Mucosa of stomach (tissue), 1 donor: ENCODE results near the gene XPO1.
"Not testable (repeated sequence)": the region's sequence is repeated elsewhere in the genome, so short reads cannot be mapped to it uniquely, and the experiment has no call there.

ENCODE experiments used
- H3K27me3 ChIP-seq: one replicate; pipeline ENCODE4 v1.7.0; 2013; ENCODE audit warnings: mild to moderate bottlenecking, low read length; ENCODE audit not compliant: control insufficient read depth, insufficient read depth
- H3K36me3 ChIP-seq: one replicate; pipeline ENCODE4 v1.7.0; 2013; ENCODE audit warnings: low read length; ENCODE audit not compliant: control insufficient read depth, insufficient read depth
- H3K4me1 ChIP-seq: one replicate; pipeline ENCODE4 v1.7.0; 2013; ENCODE audit warnings: mild to moderate bottlenecking, low read length; ENCODE audit not compliant: control insufficient read depth, insufficient read depth
- H3K4me3 ChIP-seq: one replicate; pipeline ENCODE4 v1.7.0; 2013; ENCODE audit warnings: low read length
- H3K9ac ChIP-seq: one replicate; pipeline ENCODE4 v1.7.0; 2013; ENCODE audit warnings: mild to moderate bottlenecking, low read length, moderate library complexity
- H3K9me3 ChIP-seq: one replicate; pipeline ENCODE4 v1.7.0; 2013; ENCODE audit warnings: mild to moderate bottlenecking, low read length, moderate library complexity; ENCODE audit not compliant: control insufficient read depth
- donor health status: Pancreatic carcinoma.

XPO1 gene

DNA sequence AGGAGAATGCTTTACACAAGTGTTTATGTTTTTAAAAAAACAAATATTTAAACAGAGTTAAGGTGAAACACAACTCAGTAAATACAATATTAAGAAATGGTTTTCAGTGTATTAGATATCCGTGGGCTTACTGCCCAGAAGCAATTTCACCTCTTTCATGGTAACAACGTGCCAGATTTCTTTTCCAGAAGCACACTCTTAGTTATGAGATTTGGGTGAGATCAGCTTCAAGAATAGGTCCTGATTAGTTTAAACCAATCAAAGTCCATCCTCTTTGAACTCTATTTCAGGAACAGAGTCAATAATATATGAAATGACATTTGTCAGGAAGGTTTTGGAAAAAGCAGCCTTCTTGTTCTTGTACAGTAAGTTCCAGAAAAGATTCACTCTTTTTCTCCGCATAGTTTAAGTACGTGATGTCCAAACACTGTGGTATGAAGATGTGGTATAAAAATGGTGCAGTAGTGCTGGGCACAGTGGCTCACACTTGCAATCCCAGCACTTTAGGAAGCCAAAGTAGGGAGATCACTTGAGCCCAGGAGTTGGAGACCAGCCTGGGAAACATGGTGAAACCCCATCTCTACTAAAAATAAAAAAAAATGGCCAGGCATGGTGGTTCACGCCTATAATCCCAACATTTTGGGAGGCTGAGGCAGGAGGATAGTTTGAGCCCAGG lies 81.9 kb downstream of the XPO1 start:
- Histone ChIP-seq H3K9me3 (no peaks in the 10 kb centered on the region), H3K36me3 (no peaks in the 10 kb centered on the region), H3K27me3 (no peaks in the 10 kb centered on the region), H3K4me1 (peaks cover 11% of the 10 kb centered on the region), H3K4me3 (no peak overlapping the region), H3K9ac (no peak overlapping the region)

DNA sequence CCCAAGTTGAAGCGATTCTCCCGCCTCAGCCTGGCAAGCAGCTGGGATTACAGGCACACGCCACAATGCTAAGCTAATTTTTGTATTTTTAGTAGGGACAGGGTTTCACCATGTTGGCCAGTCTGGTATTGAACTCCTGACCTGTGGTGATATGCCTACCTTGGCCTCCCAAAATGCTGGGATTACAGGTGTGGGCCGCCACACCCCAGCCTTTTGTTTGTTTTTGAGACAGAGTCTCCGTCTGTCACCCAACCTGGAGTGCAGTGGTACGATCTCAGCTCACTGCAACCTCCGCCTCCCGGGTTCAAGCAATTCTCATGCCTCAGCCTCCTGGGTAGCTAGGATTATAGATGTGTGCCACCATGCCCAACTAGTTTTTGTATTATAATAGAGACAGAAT lies 83.2 kb downstream of the XPO1 start:
- H3K36me3 ChIP-seq, H3K4me3 ChIP-seq, H3K9me3 ChIP-seq, H3K27me3 ChIP-seq, H3K9ac ChIP-seq: not testable (repeated sequence)
- peaks cover 11% of the 10 kb centered on the region for H3K4me1 ChIP-seq

DNA sequence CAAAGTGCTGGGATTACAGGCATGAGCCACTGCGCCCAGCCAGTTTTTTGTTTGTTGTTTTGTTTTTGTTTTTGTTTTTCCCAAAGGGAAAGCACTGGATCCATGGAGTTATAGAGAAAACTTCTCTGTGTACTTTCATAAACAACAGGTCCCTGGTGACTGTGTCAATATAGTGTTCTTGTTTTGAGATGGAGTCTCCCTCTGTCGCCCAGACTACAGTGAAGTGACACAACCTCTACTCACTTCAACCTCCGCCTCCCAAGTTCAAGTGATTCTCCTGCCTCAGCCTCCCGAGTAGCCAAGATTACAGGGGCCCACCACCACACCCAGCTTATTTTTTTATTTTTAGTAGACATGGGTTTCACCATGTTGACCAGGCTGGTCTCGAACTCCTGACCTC lies 83.8 kb downstream of the XPO1 start:
- H3K36me3 ChIP-seq: no peaks in the 10 kb centered on the region
- no peaks in the 10 kb centered on the region for H3K9me3 ChIP-seq
- no peak overlapping the region for H3K4me3 ChIP-seq
- peaks cover 11% of the 10 kb centered on the region for H3K4me1 ChIP-seq
- H3K9ac ChIP-seq: no peak overlapping the region
- H3K27me3 ChIP-seq: no peaks in the 10 kb centered on the region

DNA sequence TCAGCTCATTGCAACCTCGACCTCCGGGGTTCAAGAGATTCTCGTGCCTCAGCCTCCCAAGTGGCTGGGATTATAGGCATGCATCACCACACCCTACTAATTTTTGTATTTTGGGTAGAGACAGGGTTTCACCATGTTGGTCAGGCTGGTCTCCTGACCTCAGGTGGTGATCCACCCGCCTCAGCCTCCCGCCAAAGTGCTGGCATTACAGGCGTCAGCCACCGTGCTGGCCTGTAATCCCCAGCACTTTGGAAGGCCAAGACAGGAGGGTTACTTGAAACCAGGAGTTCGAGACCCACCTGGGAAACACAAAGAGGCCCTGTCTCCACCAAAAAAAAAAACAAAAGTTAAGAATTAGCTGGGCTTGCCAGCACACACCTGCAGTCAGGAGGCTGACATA lies 85.8 kb downstream of the XPO1 start:
- Histone ChIP-seq H3K36me3 (no peaks in the 10 kb centered on the region), H3K4me3 (no peak overlapping the region), H3K4me1 (peaks cover 11% of the 10 kb centered on the region), H3K9ac (no peak overlapping the region), H3K27me3 (no peaks in the 10 kb centered on the region), H3K9me3 (no peaks in the 10 kb centered on the region)

DNA sequence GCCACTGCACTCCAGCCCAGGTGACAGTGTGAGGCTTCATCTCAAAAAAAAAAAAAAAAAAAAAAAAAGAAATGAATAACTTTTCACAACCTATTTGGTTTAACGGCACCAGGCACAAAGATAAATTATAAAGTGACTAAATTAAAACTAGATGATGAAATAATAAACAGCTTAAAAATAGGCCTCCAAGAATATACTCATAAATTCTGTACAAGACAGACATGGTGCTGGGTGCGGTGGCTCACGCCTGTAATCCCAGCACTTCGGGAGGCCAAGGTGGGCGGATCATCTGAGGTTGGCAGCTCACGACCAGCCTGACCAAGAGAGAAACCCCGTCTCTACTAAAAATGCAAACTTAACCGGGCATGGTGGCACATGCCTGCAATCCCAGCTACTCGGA lies 87.0 kb downstream of the XPO1 start:
- peaks cover 7% of the 10 kb centered on the region for H3K4me1 ChIP-seq

DNA sequence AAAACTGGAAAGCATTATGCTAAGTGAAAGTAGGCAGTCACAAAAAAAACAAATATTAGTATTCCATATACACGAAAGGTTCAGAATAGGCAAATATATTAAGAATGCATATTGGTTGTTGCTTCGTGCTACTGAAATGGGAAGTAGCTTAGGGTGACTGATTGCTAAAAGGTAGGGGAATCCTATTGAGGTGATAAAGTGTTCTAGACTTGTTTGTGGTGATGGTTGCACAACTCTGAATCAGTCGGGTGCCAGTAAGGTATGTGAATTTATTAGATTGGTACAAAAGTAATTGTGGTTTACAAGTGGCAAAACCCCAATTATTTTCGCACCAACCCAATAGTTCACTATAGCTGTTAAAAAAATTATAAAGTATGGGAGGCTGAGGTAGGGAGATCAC lies 88.0 kb downstream of the XPO1 start:
- no peak overlapping the region for H3K9ac ChIP-seq
- no peaks in the 10 kb centered on the region for H3K27me3 ChIP-seq

More for the DNA sequence above, 87.0 kb downstream of the XPO1 start:
- no peaks in the 10 kb centered on the region for H3K27me3 ChIP-seq
- H3K4me3 ChIP-seq: no peak overlapping the region
- no peaks in the 10 kb centered on the region for H3K9me3 ChIP-seq
- no peak overlapping the region for H3K9ac ChIP-seq
- H3K36me3 ChIP-seq: no peaks in the 10 kb centered on the region

DNA sequence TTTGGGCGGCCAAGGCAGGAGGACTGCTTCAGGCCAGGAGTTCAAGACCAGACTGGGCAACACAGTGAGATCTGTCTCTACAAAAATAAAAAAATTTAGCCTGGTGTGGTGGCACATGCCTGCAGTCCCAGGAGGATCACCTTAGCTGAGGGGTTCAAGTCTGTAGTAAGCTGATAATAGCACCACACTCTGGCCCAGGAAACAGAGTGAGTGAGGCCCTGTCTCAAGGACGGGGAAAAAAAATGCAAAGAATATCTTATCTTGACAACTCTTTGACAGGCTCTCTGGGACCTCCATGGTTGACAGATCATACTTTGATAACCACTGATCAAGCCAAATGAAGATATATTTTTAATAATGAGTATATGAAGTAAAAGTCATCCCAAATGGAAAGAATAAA lies 89.9 kb downstream of the XPO1 start:
- Histone ChIP-seq H3K27me3 (no peaks in the 10 kb centered on the region), H3K9ac (no peak overlapping the region), H3K36me3 (no peaks in the 10 kb centered on the region), H3K9me3 (no peaks in the 10 kb centered on the region), H3K4me3 (no peak overlapping the region), H3K4me1 (no peaks in the 10 kb centered on the region)

More for the DNA sequence above, 88.0 kb downstream of the XPO1 start:
- Histone ChIP-seq H3K4me3 (no peak overlapping the region), H3K4me1 (no peaks in the 10 kb centered on the region), H3K9me3 (no peaks in the 10 kb centered on the region), H3K36me3 (no peaks in the 10 kb centered on the region)

DNA sequence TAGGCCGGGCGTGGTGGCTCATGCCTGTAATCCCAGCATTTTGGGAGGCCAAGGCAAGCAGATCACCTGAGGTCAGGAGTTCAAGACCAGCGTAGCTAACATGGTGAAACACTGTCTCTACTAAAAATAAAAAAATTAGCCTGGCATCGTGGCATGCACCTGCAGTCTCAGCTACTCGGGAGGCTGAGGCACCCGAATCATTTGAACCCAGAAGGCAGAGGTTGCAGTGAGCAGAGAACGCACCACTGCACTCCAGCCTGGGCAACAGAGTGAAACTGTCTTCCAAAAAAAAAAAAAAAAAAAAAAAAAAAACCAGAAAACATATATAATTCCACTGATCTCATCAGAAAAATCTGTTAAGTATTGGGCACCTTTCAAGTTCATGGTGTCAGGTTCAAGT lies 91.2 kb downstream of the XPO1 start:
- not testable (repeated sequence) for H3K4me1 ChIP-seq, H3K9me3 ChIP-seq, H3K9ac ChIP-seq, H3K36me3 ChIP-seq, H3K27me3 ChIP-seq, H3K4me3 ChIP-seq

DNA sequence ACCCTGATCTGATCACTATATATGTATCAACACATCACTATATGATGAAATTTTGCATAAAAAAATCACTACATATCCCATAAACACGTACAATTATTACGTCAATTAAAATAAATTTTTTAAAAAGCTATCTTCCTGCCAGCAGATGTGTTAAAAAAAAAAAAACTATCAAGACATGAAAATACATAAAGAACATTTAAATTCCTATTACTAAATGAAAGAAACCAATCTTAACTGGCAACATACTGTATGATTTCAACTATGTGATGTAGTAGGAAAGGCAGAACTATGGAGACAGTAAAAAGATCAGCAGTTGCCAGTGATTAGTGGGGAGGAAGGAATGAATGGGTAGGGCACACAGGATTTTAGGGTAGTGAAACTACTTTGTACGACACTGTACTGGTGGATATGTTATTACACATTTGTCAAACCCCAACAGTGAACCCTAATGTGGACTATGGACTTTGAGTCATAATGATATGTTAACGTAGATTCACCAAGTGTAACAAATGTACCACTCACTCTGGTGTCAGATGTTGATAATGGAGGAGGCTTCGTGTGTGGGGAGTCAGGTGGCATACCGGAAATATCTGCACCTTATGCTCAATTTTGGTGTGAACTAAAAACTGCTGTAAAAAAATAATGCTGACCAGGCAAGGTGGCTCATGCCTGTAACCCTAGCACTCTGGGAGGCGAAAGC lies 94.7 kb downstream of the XPO1 start:
- H3K4me3 ChIP-seq: no peak overlapping the region
- no peaks in the 10 kb centered on the region for H3K27me3 ChIP-seq
- H3K36me3 ChIP-seq: no peaks in the 10 kb centered on the region
- no peaks in the 10 kb centered on the region for H3K9me3 ChIP-seq
- no peak overlapping the region for H3K9ac ChIP-seq
- H3K4me1 ChIP-seq: peaks cover 6% of the 10 kb centered on the region

DNA sequence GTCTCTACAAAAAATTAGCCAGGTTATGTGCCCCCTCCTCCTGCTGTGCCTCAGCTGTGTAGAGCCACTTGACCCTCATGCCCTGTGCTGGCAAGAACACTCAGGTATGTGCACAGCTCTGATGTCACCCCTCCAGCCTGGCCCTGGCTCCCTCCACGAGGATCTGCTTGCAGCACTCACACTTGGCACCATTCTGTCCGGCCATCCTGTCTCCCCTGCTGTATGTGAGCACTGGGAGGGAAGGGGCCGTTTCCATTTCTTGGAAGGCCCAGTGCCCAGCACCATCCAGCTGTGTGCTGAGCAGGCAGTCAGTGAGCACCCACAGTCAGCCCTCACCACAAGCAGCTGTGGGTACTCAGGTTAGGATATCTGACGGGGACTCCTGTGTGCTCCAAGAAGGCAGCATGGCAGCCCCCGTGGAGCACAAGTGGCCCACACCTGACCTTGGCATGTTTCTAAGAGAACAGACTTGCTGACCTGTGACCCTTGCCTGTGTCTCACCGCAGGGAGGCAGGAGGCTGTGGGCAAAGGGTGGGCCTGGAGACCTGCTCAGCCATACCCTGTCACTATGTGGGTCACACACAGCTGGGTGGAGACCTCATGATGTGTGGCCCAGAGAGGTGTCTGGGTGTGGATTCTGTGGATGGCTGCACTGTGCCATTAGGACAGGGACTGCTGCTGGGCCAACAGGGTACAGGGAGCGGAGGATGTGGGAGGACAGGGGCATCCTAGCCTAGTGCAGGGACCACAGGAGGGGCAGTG lies 98.7 kb downstream of the XPO1 start:
- H3K9ac ChIP-seq: no peak overlapping the region
- H3K4me3 ChIP-seq: no peak overlapping the region
- no peaks in the 10 kb centered on the region for H3K36me3 ChIP-seq
- H3K9me3 ChIP-seq: no peaks in the 10 kb centered on the region
- no peaks in the 10 kb centered on the region for H3K27me3 ChIP-seq
- peaks cover 10% of the 10 kb centered on the region for H3K4me1 ChIP-seq

DNA sequence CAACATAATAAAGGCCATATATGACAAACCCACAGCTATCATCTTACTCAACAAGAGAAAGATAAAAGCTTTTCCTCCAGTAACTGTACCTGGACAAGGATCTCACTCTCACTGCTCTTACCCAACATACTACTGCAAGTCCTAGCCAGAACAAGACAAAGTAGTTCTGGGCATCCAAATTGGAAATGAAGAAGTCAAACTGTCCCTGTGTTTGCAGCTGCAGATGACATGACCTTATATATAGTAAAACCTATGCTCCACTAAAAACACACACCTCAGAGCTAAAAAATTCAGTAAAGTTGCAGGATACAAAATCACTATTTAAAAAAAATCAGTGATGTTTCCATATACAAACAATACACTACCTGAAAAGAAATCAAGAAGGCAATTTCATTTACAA lies 99.5 kb downstream of the XPO1 start:
- H3K4me1 ChIP-seq: peaks cover 18% of the 10 kb centered on the region
- H3K36me3 ChIP-seq: no peaks in the 10 kb centered on the region
- H3K4me3 ChIP-seq: no peak overlapping the region
- no peaks in the 10 kb centered on the region for H3K27me3 ChIP-seq
- H3K9me3 ChIP-seq: no peaks in the 10 kb centered on the region
- H3K9ac ChIP-seq: no peak overlapping the region

DNA sequence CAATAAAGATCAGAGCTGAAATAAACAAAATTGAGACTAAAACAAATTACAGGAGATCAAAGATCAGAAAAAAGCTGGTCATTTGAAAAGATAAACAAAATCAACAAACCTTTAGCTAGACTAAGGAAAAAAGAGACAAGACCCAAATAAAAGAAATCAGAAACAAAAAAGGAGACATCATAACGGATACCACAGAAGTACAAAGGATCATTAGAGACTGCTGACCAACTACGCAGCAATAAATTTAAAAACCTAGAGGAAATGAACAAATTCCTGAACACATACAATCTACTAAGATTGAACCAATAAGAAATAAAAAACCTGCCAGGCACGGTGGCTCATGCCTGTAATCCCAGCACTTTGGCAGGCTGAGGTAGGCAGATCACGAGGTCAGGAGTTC lies 101.0 kb downstream of the XPO1 start:
- H3K4me3 ChIP-seq: no peak overlapping the region
- H3K9me3 ChIP-seq: no peaks in the 10 kb centered on the region
- no peaks in the 10 kb centered on the region for H3K27me3 ChIP-seq
- no peaks in the 10 kb centered on the region for H3K36me3 ChIP-seq
- H3K9ac ChIP-seq: no peak overlapping the region
- peaks cover 27% of the 10 kb centered on the region for H3K4me1 ChIP-seq
